Naive thymus-derived CD4-positive, alpha-beta T cell (primary cell): ENCODE data around the gene NUDT8. TPM values are rescaled to one million over a fixed set of nuclear protein-coding genes. Genes with fewer than 3 reads are reported as not detected.

Experiments
- ATAC-seq: fragments of 150-1000 bp; cut with Tn5 transposase; 2 replicates; pipeline ENCODE4 v1.10.0; 2021; ENCODE audit warnings: mild to moderate bottlenecking, moderate library complexity
- CTCF ChIA-PET: fragments of 350-600 bp; sonication (Branson Sonifier 250); formaldehyde crosslinking; loops from one replicate; lab custom pipeline; 2021; ENCODE audit warnings: antibody characterized with exemption; lab: Charles Lee
- POLR2A ChIA-PET: fragments of 350-600 bp; sonication (Branson Sonifier 250); formaldehyde crosslinking; loops from one replicate; lab custom pipeline; 2021; ENCODE audit warnings: antibody characterized with exemption, inconsistent platforms; lab: Charles Lee
- DNase-seq, 9 donors: peaks; one replicate each; pipeline versions ENCODE4 v3.0.0 to v3.0.0-alpha.2; 2020 to 2022; ENCODE audit warnings: mixed read lengths in 1 of 9
- H3K27ac ChIP-seq: one replicate; pipeline ENCODE4 v1.7.0; 2013; ENCODE audit warnings: mild to moderate bottlenecking, low read depth, low read length, moderate library complexity
- H3K27me3 ChIP-seq, 2 donors: one replicate each; pipeline ENCODE4 v1.7.0; 2013; ENCODE audit warnings: low read length in 2 of 2, mild to moderate bottlenecking in 2 of 2, moderate library complexity in 2 of 2; ENCODE audit not compliant: control insufficient read depth in 2 of 2, insufficient read depth in 2 of 2
- H3K36me3 ChIP-seq, 3 experiments: 1 replicate in 2 of 3; 2 replicates in 1 of 3; pipeline ENCODE4 v1.7.0; 2013; ENCODE audit warnings: low read length in 3 of 3, mild to moderate bottlenecking in 3 of 3, moderate library complexity in 1 of 3; ENCODE audit not compliant: insufficient read depth in 3 of 3, control insufficient read depth in 2 of 3
- H3K4me1 ChIP-seq, 2 donors: one replicate each; pipeline ENCODE4 v1.7.0; 2013; ENCODE audit warnings: low read length in 2 of 2, mild to moderate bottlenecking in 2 of 2, moderate library complexity in 1 of 2; ENCODE audit not compliant: control insufficient read depth in 2 of 2, insufficient read depth in 2 of 2
- H3K4me3 ChIP-seq: 2 replicates; pipeline ENCODE4 v1.7.0; 2013; ENCODE audit warnings: mild to moderate bottlenecking, low read length
- H3K9me3 ChIP-seq, 3 experiments: 1 replicate in 2 of 3; 2 replicates in 1 of 3; pipeline ENCODE4 v1.7.0; 2013; ENCODE audit warnings: low read length in 3 of 3; ENCODE audit not compliant: control insufficient read depth in 2 of 3
- H3K27ac Mint-ChIP-seq, 9 donors: one replicate each; pipeline ENCODE4 v1.8.0; 2020 to 2022; ENCODE audit warnings: mixed read lengths in 9 of 9, mild to moderate bottlenecking in 8 of 9, moderate library complexity in 5 of 9, inconsistent platforms in 2 of 9
- H3K27me3 Mint-ChIP-seq, 5 donors: one replicate each; pipeline ENCODE4 v1.8.0; 2021 to 2022; ENCODE audit warnings: mixed read lengths in 5 of 5, mild to moderate bottlenecking in 1 of 5
- H3K36me3 Mint-ChIP-seq, 5 donors: one replicate each; pipeline ENCODE4 v1.8.0; 2020 to 2022; ENCODE audit warnings: mixed read lengths in 5 of 5, mild to moderate bottlenecking in 3 of 5, inconsistent platforms in 1 of 5
- H3K4me1 Mint-ChIP-seq, 7 donors: one replicate each; pipeline ENCODE4 v1.8.0; 2020 to 2022; ENCODE audit warnings: mixed read lengths in 7 of 7, mild to moderate bottlenecking in 3 of 7, inconsistent platforms in 1 of 7
- H3K4me3 Mint-ChIP-seq, 10 donors: one replicate each; pipeline ENCODE4 v1.8.0; 2020 to 2022; ENCODE audit warnings: mild to moderate bottlenecking in 10 of 10, mixed read lengths in 10 of 10, moderate library complexity in 6 of 10, inconsistent platforms in 2 of 10
- H3K9me3 Mint-ChIP-seq, 11 donors: one replicate each; pipeline ENCODE4 v1.8.0; 2020 to 2022; ENCODE audit warnings: mixed read lengths in 11 of 11, mild to moderate bottlenecking in 4 of 11, inconsistent platforms in 1 of 11, moderate library complexity in 1 of 11
- intact Hi-C, 2 donors: fragments of 100-400 bp; cut with micrococcal nuclease; formaldehyde crosslinking; loops; one replicate each; pipeline ENCODE4 v1.15.1; 2023
- polyA plus RNA-seq, 2 donors: library from polyadenylated mRNA; unstranded; fragments of 300-500 nt; fragmentation: Illumina TruSeq; gene quantifications; one replicate each; pipeline ENCODE4 v1.2.3, GENCODE V29; 2021
- total RNA-seq, 6 experiments: library from RNA in 5 of 6; stranded (reverse) in 5 of 6; gene quantifications; 1 replicate in 5 of 6; 2 replicates in 1 of 6; pipeline ENCODE4 v1.2.3 and lab custom pipeline; 2021 to 2026

NUDT8 gene
- total and polyA plus RNA-seq, 7 experiments from 2014 or later: 3.1 to 10.4 (median 3.8) TPM

- DNase-seq (no peak), ATAC-seq (no peak)
- Histone ChIP-seq H3K36me3 (no peaks in the 10 kb centered on the region), H3K9me3 (no peaks in the 10 kb centered on the region), H3K27me3 (no peaks in the 10 kb centered on the region), H3K4me3 (no peak overlapping the region), H3K27ac (no peak overlapping the region), H3K4me1 (peaks cover 11 to 26% of the 10 kb centered on the region in 2 donors)
- intact Hi-C loops: no loop called here
- peaks cover under 1 to 27% (median 23%) of the 10 kb centered on the region in 7 donors for H3K4me1 Mint-ChIP-seq
- CTCF ChIA-PET: interaction anchor here (0.9 kb wide), 1 partner anchor 26 kb away, joined by 3 read pairs; no protein-coding TSS in a partner anchor
- no peak overlapping the region for H3K4me3 Mint-ChIP-seq
- H3K36me3 Mint-ChIP-seq: no peaks in the 10 kb centered on the region
- peak overlapping the region in 2 of 9 donors; percentile 51 to 74 for H3K27ac Mint-ChIP-seq
- peaks cover 0 to 15% (median 0%) of the 10 kb centered on the region in 5 donors for H3K27me3 Mint-ChIP-seq
- POLR2A ChIA-PET: interaction anchor here (0.7 to 1.8 kb wide), 4 partner anchors 22 to 184 kb away, joined by 3 to 5 read pairs (median 4); no protein-coding TSS in a partner anchor
- H3K9me3 Mint-ChIP-seq: no peaks in the 10 kb centered on the region
Measured at GRCh38 chr11:67651976-67652781, 22.4 kb upstream of the NUDT8 start.

GRCh38 chr11:67649634-67650510, 20.1 kb upstream of the NUDT8 start:
- Histone ChIP-seq H3K27ac (peak overlapping the region; percentile 83), H3K4me1 (peaks cover 23 to 38% of the 10 kb centered on the region in 2 donors), H3K27me3 (no peaks in the 10 kb centered on the region), H3K4me3 (peak overlapping the region; percentile 73), H3K9me3 (no peaks in the 10 kb centered on the region), H3K36me3 (no peaks in the 10 kb centered on the region)
- Mint-ChIP-seq H3K4me3 (peak overlapping the region; percentile 80 to 96 (median 92)), H3K27ac (peak overlapping the region; percentile 90 to 99 (median 96)), H3K9me3 (peaks cover 0 to 3% (median 0%) of the 10 kb centered on the region in 11 donors), H3K4me1 (peaks cover 11 to 41% (median 35%) of the 10 kb centered on the region in 7 donors), H3K27me3 (peaks cover 0 to 21% (median 5%) of the 10 kb centered on the region in 5 donors), H3K36me3 (no peaks in the 10 kb centered on the region)
- intact Hi-C loops: loop anchor here in 1 of 2 donors (1.0 kb wide), 1 partner anchor 20 kb away; no protein-coding TSS in a partner anchor
- CTCF ChIA-PET: interaction anchor here (0.9 to 2.3 kb wide), 5 partner anchors 18 to 57 kb away, joined by 3 to 9 read pairs (median 4); partner anchors contain the start of gene NUDT8
- DNase-seq (no peak), ATAC-seq (no peak)
- POLR2A ChIA-PET: interaction anchor here (0.9 to 1.3 kb wide), 2 partner anchors 17 to 20 kb away, joined by 3 to 13 read pairs; partner anchors contain the start of gene NUDT8

- H3K36me3 Mint-ChIP-seq: no peaks in the 10 kb centered on the region
- peaks cover 0 to 18% (median 5%) of the 10 kb centered on the region in 5 donors for H3K27me3 Mint-ChIP-seq
- H3K4me3 Mint-ChIP-seq: peak overlapping the region in 2 of 10 donors; percentile 40 to 59
- ChIA-PET POLR2A (interaction anchor here (0.6 to 1.2 kb wide), 3 partner anchors 10 to 65 kb away, joined by 4 to 5 read pairs (median 4); no protein-coding TSS in a partner anchor), CTCF (interaction anchor here (0.7 to 2.3 kb wide), 6 partner anchors 10 to 298 kb away, joined by 3 to 8 read pairs (median 4); no protein-coding TSS in a partner anchor)
- peaks cover 23 to 38% of the 10 kb centered on the region in 2 donors for H3K4me1 ChIP-seq
- ATAC-seq: no peak
- no peak for DNase-seq
- no peaks in the 10 kb centered on the region for H3K27me3 ChIP-seq
- intact Hi-C loops: loop anchor here in 1 of 2 donors (1.0 kb wide), 1 partner anchor 10 kb away; no protein-coding TSS in a partner anchor
- H3K9me3 ChIP-seq: no peaks in the 10 kb centered on the region
- no peak overlapping the region for H3K27ac ChIP-seq
- H3K36me3 ChIP-seq: no peaks in the 10 kb centered on the region
- peaks cover 0 to 3% (median 0%) of the 10 kb centered on the region in 11 donors for H3K9me3 Mint-ChIP-seq
- peak overlapping the region in 3 of 9 donors; percentile 19 to 56 (median 26) for H3K27ac Mint-ChIP-seq
- H3K4me1 Mint-ChIP-seq: peaks cover 11 to 41% (median 35%) of the 10 kb centered on the region in 7 donors
- H3K4me3 ChIP-seq: no peak overlapping the region
Measured at GRCh38 chr11:67648796-67649613, 19.3 kb upstream of the NUDT8 start.

- ATAC-seq (peak; percentile 89), DNase-seq (peak in 7 of 9 donors; percentile 48 to 69 (median 58))
- no peaks in the 10 kb centered on the region for H3K9me3 ChIP-seq
- peaks cover 23 to 38% of the 10 kb centered on the region in 2 donors for H3K4me1 ChIP-seq
- no peaks in the 10 kb centered on the region for H3K27me3 ChIP-seq
- Mint-ChIP-seq H3K36me3 (no peaks in the 10 kb centered on the region), H3K27ac (peak overlapping the region in 4 of 9 donors; percentile 21 to 55 (median 50)), H3K4me3 (peak overlapping the region in 6 of 10 donors; percentile 12 to 71 (median 40)), H3K9me3 (peaks cover 0 to 3% (median 0%) of the 10 kb centered on the region in 11 donors), H3K4me1 (peaks cover 11 to 41% (median 35%) of the 10 kb centered on the region in 7 donors), H3K27me3 (peaks cover 0 to 15% (median 5%) of the 10 kb centered on the region in 5 donors)
- H3K36me3 ChIP-seq: no peaks in the 10 kb centered on the region
- CTCF ChIA-PET: interaction anchor here (1.0 to 2.3 kb wide), 6 partner anchors 11 to 297 kb away, joined by 3 to 8 read pairs (median 4); no protein-coding TSS in a partner anchor
- intact Hi-C loops: loop anchor here in 1 of 2 donors (1.0 kb wide), 1 partner anchor 11 kb away; no protein-coding TSS in a partner anchor
- no peak overlapping the region for H3K27ac ChIP-seq
- POLR2A ChIA-PET: interaction anchor here (0.6 to 2.4 kb wide), 4 partner anchors 11 to 64 kb away, joined by 4 to 9 read pairs (median 4); partner anchors contain the start of gene NUDT8
- no peak overlapping the region for H3K4me3 ChIP-seq
Measured at GRCh38 chr11:67648140-67648795, 18.5 kb upstream of the NUDT8 start.

GRCh38 chr11:67647471-67647870, 17.7 kb upstream of the NUDT8 start:
- H3K4me1 ChIP-seq: peaks cover 23 to 38% of the 10 kb centered on the region in 2 donors
- CTCF ChIA-PET: interaction anchor here (1.0 to 2.3 kb wide), 5 partner anchors 11 to 296 kb away, joined by 3 to 8 read pairs (median 7); partner anchors contain the start of gene NUDT8
- H3K9me3 ChIP-seq: no peaks in the 10 kb centered on the region
- Mint-ChIP-seq H3K4me1 (peaks cover 11 to 41% (median 35%) of the 10 kb centered on the region in 7 donors), H3K36me3 (no peaks in the 10 kb centered on the region), H3K4me3 (peak overlapping the region in 2 of 10 donors; percentile 58 to 71), H3K27ac (peak overlapping the region in 1 of 9 donors; percentile 51), H3K9me3 (peaks cover 0 to 3% (median 0%) of the 10 kb centered on the region in 11 donors), H3K27me3 (peaks cover 0 to 13% (median 5%) of the 10 kb centered on the region in 5 donors)
- ATAC-seq: no peak
- H3K4me3 ChIP-seq: no peak overlapping the region
- no peak overlapping the region for H3K27ac ChIP-seq
- DNase-seq: no peak
- H3K27me3 ChIP-seq: no peaks in the 10 kb centered on the region
- intact Hi-C loops: no loop called here
- H3K36me3 ChIP-seq: no peaks in the 10 kb centered on the region
- POLR2A ChIA-PET: interaction anchor here (0.6 to 2.4 kb wide), 3 partner anchors 18 to 914 kb away, joined by 3 to 9 read pairs (median 3); partner anchors contain the start of gene NUDT8
